Small intestine (tissue), 7 donors: Measurements from ENCODE around the gene USPL1. TPM values are rescaled to one million over a fixed set of nuclear protein-coding genes. Genes with fewer than 3 reads are reported as not detected.
A peak's percentile ranks its signal among the peaks of the same experiment; 100 is the strongest.

Experiments
- DNase-seq, 2 donors: peaks; one replicate each; pipeline versions ENCODE4 v3.0.0 to v3.0.0-alpha.2; 2013
- FAIRE-seq: peaks from 2 replicates; lab custom pipeline; 2012; peaks lifted over from hg19 to GRCh38; lab: Jason Lieb, UNC
- H3K27ac ChIP-seq, 3 donors: one replicate each; pipeline ENCODE4 v1.5.1; 2013; ENCODE audit warnings: low read length in 2 of 3, mild to moderate bottlenecking in 2 of 3, control low read depth in 1 of 3, inconsistent platforms in 1 of 3, low read depth in 1 of 3, moderate library complexity in 1 of 3
- H3K27me3 ChIP-seq, 3 donors: one replicate each; pipeline ENCODE4 v1.6.1; 2013; ENCODE audit warnings: low read length in 3 of 3, inconsistent platforms in 1 of 3; ENCODE audit not compliant: control insufficient read depth in 3 of 3, insufficient read depth in 3 of 3
- H3K36me3 ChIP-seq, 3 donors: one replicate each; pipeline ENCODE4 v1.6.1; 2013; ENCODE audit warnings: low read length in 3 of 3, inconsistent platforms in 1 of 3, low read depth in 1 of 3, mild to moderate bottlenecking in 1 of 3, moderate library complexity in 1 of 3; ENCODE audit not compliant: control insufficient read depth in 3 of 3, insufficient read depth in 2 of 3
- H3K4me1 ChIP-seq, 3 donors: one replicate each; pipeline ENCODE4 v1.6.1; 2013; ENCODE audit warnings: low read length in 2 of 3, inconsistent platforms in 1 of 3, low read depth in 1 of 3, mild to moderate bottlenecking in 1 of 3, moderate library complexity in 1 of 3; ENCODE audit not compliant: control insufficient read depth in 3 of 3, insufficient read depth in 2 of 3
- H3K4me3 ChIP-seq, 3 donors: one replicate each; pipeline ENCODE4 v1.5.1; 2013; ENCODE audit warnings: low read length in 3 of 3, control low read depth in 1 of 3, inconsistent platforms in 1 of 3, low read depth in 1 of 3, mild to moderate bottlenecking in 1 of 3, moderate library complexity in 1 of 3
- H3K9me3 ChIP-seq, 2 donors: one replicate each; pipeline ENCODE4 v1.6.1; 2013; ENCODE audit warnings: low read depth in 1 of 2, low read length in 1 of 2; ENCODE audit not compliant: control insufficient read depth in 2 of 2, insufficient read depth in 1 of 2
- WGBS, 3 donors: extraction: QIAGEN DNeasy Blood & Tissue Kit; methylation state at CpG; one replicate each; pipeline ENCODE4 v1.1.7; 2013; 5-methylcytosine and 5-hydroxymethylcytosine counted together
- polyA plus RNA-seq, 4 donors: library from polyadenylated mRNA; stranded (reverse) in 3 of 4; unstranded in 1 of 4; fragments of 200-250 nt in 3 of 4; fragments of 120-200 nt in 1 of 4; gene quantifications; one replicate each; pipeline versions ENCODE4 v1.2.1 to v1.2.3, GENCODE V29; 2013
- donor health status: healthy with polysubstance abuse.
- donor health status: control.
- donor health status: control.
- donor health status: Bipolar disorder and iron deficiency.
- donor health status: healthy.

The USPL1 gene
- polyA plus RNA-seq, 4 donors: 6.6 to 23.2 (median 8.3) TPM

- H3K36me3 ChIP-seq: no peaks in the 10 kb centered on the region
- no peaks in the 10 kb centered on the region for H3K27me3 ChIP-seq
- peaks cover 2 to 11% (median 3%) of the 10 kb centered on the region in 3 donors for H3K4me1 ChIP-seq
- WGBS, 3 donors: 93 to 96% (median 94%) methylated on average over 4 of the region's 4 CpGs
- no peak overlapping the region for H3K4me3 ChIP-seq
- FAIRE-seq (no peak), DNase-seq (no peak)
- no peaks in the 10 kb centered on the region for H3K9me3 ChIP-seq
- H3K27ac ChIP-seq: no peak overlapping the region
These were observed 49.3 kb downstream of the USPL1 start for GRCh38 chr13:30667014-30667413.

GRCh38 chr13:30668312-30668711 is 50.6 kb downstream of the USPL1 start:
- Histone ChIP-seq H3K9me3 (no peaks in the 10 kb centered on the region), H3K4me1 (peaks cover 2 to 13% (median 3%) of the 10 kb centered on the region in 3 donors), H3K27ac (no peak overlapping the region), H3K4me3 (no peak overlapping the region), H3K36me3 (no peaks in the 10 kb centered on the region), H3K27me3 (no peaks in the 10 kb centered on the region)
- FAIRE-seq (no peak), DNase-seq (peak in 1 of 2 donors; percentile 29)
- WGBS, 3 donors: 67 to 74% (median 69%) methylated on average over 4 of the region's 4 CpGs

GRCh38 chr13:30671271-30671815 is 53.6 kb downstream of the USPL1 start:
- 90 to 96% (median 93%) methylated on average over 6 of the region's 6 CpGs for WGBS, 3 donors
- no peak overlapping the region for H3K4me3 ChIP-seq
- H3K4me1 ChIP-seq: peaks cover 0 to 5% (median 0%) of the 10 kb centered on the region in 3 donors
- no peaks in the 10 kb centered on the region for H3K27me3 ChIP-seq
- H3K9me3 ChIP-seq: no peaks in the 10 kb centered on the region
- no peaks in the 10 kb centered on the region for H3K36me3 ChIP-seq
- FAIRE-seq: no peak
- no peak for DNase-seq
- no peak overlapping the region for H3K27ac ChIP-seq

GRCh38 chr13:30673669-30674521 is 56.2 kb downstream of the USPL1 start:
- WGBS, 3 donors: 1% methylated on average over 50 to 72 of the region's 72 CpGs
- Histone ChIP-seq H3K9me3 (no peaks in the 10 kb centered on the region), H3K36me3 (no peaks in the 10 kb centered on the region), H3K27ac (peak overlapping the region; percentile 47 to 88 (median 76)), H3K27me3 (no peaks in the 10 kb centered on the region), H3K4me3 (peak overlapping the region; percentile 47 to 69 (median 52)), H3K4me1 (peaks cover 0 to 4% (median 0%) of the 10 kb centered on the region in 3 donors)
- DNase-seq (peak; percentile 86 to 94), FAIRE-seq (no peak)

GRCh38 chr13:30675717-30676116 is 58.0 kb downstream of the USPL1 start:
- H3K27me3 ChIP-seq: no peaks in the 10 kb centered on the region
- WGBS, 3 donors: 59 to 68% (median 64%) methylated on average over 3 of the region's 3 CpGs
- H3K4me3 ChIP-seq: no peak overlapping the region
- FAIRE-seq (no peak), DNase-seq (no peak)
- no peaks in the 10 kb centered on the region for H3K9me3 ChIP-seq
- H3K27ac ChIP-seq: no peak overlapping the region
- no peaks in the 10 kb centered on the region for H3K36me3 ChIP-seq
- peaks cover 0 to 4% (median 0%) of the 10 kb centered on the region in 3 donors for H3K4me1 ChIP-seq

- Histone ChIP-seq H3K27me3 (no peaks in the 10 kb centered on the region), H3K4me3 (no peak overlapping the region), H3K9me3 (no peaks in the 10 kb centered on the region), H3K27ac (no peak overlapping the region), H3K36me3 (no peaks in the 10 kb centered on the region), H3K4me1 (peaks cover 0 to 4% (median 0%) of the 10 kb centered on the region in 3 donors)
- FAIRE-seq: no peak
- peak; percentile 27 to 46 for DNase-seq
- 47 to 70% (median 60%) methylated on average over 3 of the region's 3 CpGs for WGBS, 3 donors
These were observed 59.0 kb downstream of the USPL1 start for GRCh38 chr13:30676672-30677071.

GRCh38 chr13:30679483-30680330 is 62.0 kb downstream of the USPL1 start:
- Histone ChIP-seq H3K9me3 (no peaks in the 10 kb centered on the region), H3K36me3 (no peaks in the 10 kb centered on the region), H3K4me3 (no peak overlapping the region), H3K4me1 (no peaks in the 10 kb centered on the region), H3K27me3 (no peaks in the 10 kb centered on the region), H3K27ac (no peak overlapping the region)
- no peak for FAIRE-seq
- 47 to 51% (median 49%) methylated on average over 9 of the region's 9 CpGs for WGBS, 3 donors
- no peak for DNase-seq

GRCh38 chr13:30681843-30682242 is 64.1 kb downstream of the USPL1 start:
- FAIRE-seq (no peak), DNase-seq (no peak)
- 38 to 42% (median 41%) methylated on average over 2 of the region's 2 CpGs for WGBS, 3 donors
- H3K9me3 ChIP-seq: no peaks in the 10 kb centered on the region
- H3K27me3 ChIP-seq: no peaks in the 10 kb centered on the region
- no peak overlapping the region for H3K4me3 ChIP-seq
- H3K4me1 ChIP-seq: no peaks in the 10 kb centered on the region
- H3K36me3 ChIP-seq: no peaks in the 10 kb centered on the region
- peak overlapping the region in 1 of 3 donors; percentile 3 for H3K27ac ChIP-seq
